Brain pericyte (primary cell): ENCODE data around the gene EVC2.

ENCODE experiments used
- DNase-seq: peaks from one replicate; pipeline ENCODE4 v3.0.0-alpha.2; 2012; ENCODE audit warnings: low read depth, low spot score

The EVC2 gene

GRCh38 chr4:5685296-5685695, 23.1 kb downstream of the EVC2 start:
- no peak for DNase-seq

GRCh38 chr4:5683566-5683965, 24.8 kb downstream of the EVC2 start:
- DNase-seq: no peak

- DNase-seq: no peak
Measured at GRCh38 chr4:5678977-5679376, 29.4 kb downstream of the EVC2 start.

- DNase-seq: no peak
Measured at GRCh38 chr4:5676763-5677162, 31.6 kb downstream of the EVC2 start.

- no peak for DNase-seq
Measured at GRCh38 chr4:5666741-5667140, 41.6 kb downstream of the EVC2 start.

GRCh38 chr4:5664778-5665177, 43.6 kb downstream of the EVC2 start:
- DNase-seq: no peak

GRCh38 chr4:5662555-5662954, 45.8 kb downstream of the EVC2 start:
- DNase-seq: no peak

- no peak for DNase-seq
Measured at GRCh38 chr4:5661237-5661636, 47.1 kb downstream of the EVC2 start.

- no peak for DNase-seq
Measured at GRCh38 chr4:5660185-5660584, 48.2 kb downstream of the EVC2 start.

- DNase-seq: no peak
Measured at GRCh38 chr4:5658974-5659373, 49.4 kb downstream of the EVC2 start.

GRCh38 chr4:5656415-5656814, 51.9 kb downstream of the EVC2 start:
- DNase-seq: no peak

GRCh38 chr4:5654791-5655190, 53.6 kb downstream of the EVC2 start:
- no peak for DNase-seq

- no peak for DNase-seq
Measured at GRCh38 chr4:5651089-5651488, 57.3 kb downstream of the EVC2 start.

- DNase-seq: no peak
Measured at GRCh38 chr4:5650040-5650439, 58.3 kb downstream of the EVC2 start.

- no peak for DNase-seq
Measured at GRCh38 chr4:5647351-5647750, 61.0 kb downstream of the EVC2 start.

- DNase-seq: no peak
Measured at GRCh38 chr4:5640096-5640495, 68.3 kb downstream of the EVC2 start.

GRCh38 chr4:5639556-5639955, 68.8 kb downstream of the EVC2 start:
- DNase-seq: no peak

GRCh38 chr4:5638976-5639375, 69.4 kb downstream of the EVC2 start:
- DNase-seq: no peak

GRCh38 chr4:5638316-5638715, 70.0 kb downstream of the EVC2 start:
- no peak for DNase-seq

- DNase-seq: no peak
Measured at GRCh38 chr4:5636766-5637670, 71.3 kb downstream of the EVC2 start.

- no peak for DNase-seq
Measured at GRCh38 chr4:5635826-5636195, 72.5 kb downstream of the EVC2 start.

GRCh38 chr4:5632571-5632970, 75.8 kb downstream of the EVC2 start:
- DNase-seq: no peak

- DNase-seq: no peak
Measured at GRCh38 chr4:5632066-5632440, 76.3 kb downstream of the EVC2 start.
